ENCODE data around the gene NRN1.

Gene NRN1

GRCh38 chr6:6003621-6004366, 2.9 kb downstream of the NRN1 start:
- peak; percentile 22 for DNase-seq
- in situ Hi-C loops (cut with HindIII; ENCODE audit: low pct_ligation_motif_present, low sequenced_read_pairs) = no loop called here
- Histone ChIP-seq H3K36me3 (replicated peaks) (no peaks in the 10 kb centered on the region), H3K27me3 (replicated peaks) (peaks cover 2% of the 10 kb centered on the region), H3K4me3 (ENCODE audit: low read depth, low read length) (peak overlapping the region; percentile 50), H3K27ac (no peak overlapping the region)
- no peak for TF ChIP-seq CTCF (IDR thresholded peaks at IDR 0.05; ENCODE audit: low read depth, low read length, missing control alignments)

DNA sequence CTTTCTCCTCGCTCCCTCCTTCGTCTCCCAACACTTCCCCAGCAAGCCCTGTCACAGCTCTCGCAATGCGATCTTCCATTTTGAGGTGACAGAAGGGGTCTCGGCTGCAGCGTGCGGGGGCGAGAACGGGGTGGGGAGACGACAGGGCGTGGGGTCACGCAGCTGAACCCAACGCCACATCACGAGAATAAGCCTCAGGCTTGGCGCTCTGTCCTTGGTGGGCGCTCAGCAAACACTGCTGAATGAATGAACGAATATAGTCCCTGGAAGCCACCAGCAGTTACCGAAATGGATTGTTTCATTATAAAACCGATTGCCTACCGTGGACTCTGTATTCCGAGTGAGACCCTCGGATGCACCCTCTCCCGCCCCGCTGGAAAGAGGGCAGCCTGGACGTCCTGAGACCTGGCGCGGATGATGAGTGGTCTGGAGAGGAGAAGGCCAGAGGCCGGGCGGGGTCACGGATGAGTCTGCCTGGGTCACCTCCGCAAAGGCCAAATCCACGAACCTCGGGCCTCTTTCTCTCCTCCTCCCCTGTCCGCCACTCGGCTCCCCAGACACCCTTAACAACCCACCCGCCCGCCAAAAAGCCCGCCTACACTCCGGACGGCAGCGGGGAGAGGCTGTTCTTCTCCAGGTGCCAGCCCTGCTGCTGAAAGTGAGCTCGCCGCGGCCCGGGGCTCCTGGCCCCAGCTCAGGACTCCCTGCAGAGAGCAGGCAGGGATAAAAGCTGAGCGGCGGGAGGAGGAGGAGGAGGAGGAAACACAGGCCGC, 3.7 kb downstream of the NRN1 start:
- TF ChIP-seq CTCF (IDR thresholded peaks at IDR 0.05; ENCODE audit: low read depth, low read length, missing control alignments) = no peak
- Histone ChIP-seq H3K27ac (no peak overlapping the region), H3K27me3 (replicated peaks) (peaks cover 2% of the 10 kb centered on the region), H3K4me3 (ENCODE audit: low read depth, low read length) (peak overlapping the region; percentile 50), H3K36me3 (replicated peaks) (no peaks in the 10 kb centered on the region)
- in situ Hi-C loops (cut with HindIII; ENCODE audit: low pct_ligation_motif_present, low sequenced_read_pairs) = no loop called here
- DNase-seq = no peak

GRCh38 chr6:6002005-6002847, 4.5 kb downstream of the NRN1 start:
- H3K36me3 ChIP-seq (replicated peaks) = no peaks in the 10 kb centered on the region
- no peak overlapping the region for H3K27ac ChIP-seq
- no peak for DNase-seq
- no peaks in the 10 kb centered on the region for H3K27me3 ChIP-seq (replicated peaks)
- no peak overlapping the region for H3K4me3 ChIP-seq (ENCODE audit: low read depth, low read length)
- no peak for TF ChIP-seq CTCF (IDR thresholded peaks at IDR 0.05; ENCODE audit: low read depth, low read length, missing control alignments)
- in situ Hi-C loops (cut with HindIII; ENCODE audit: low pct_ligation_motif_present, low sequenced_read_pairs) = no loop called here

DNA sequence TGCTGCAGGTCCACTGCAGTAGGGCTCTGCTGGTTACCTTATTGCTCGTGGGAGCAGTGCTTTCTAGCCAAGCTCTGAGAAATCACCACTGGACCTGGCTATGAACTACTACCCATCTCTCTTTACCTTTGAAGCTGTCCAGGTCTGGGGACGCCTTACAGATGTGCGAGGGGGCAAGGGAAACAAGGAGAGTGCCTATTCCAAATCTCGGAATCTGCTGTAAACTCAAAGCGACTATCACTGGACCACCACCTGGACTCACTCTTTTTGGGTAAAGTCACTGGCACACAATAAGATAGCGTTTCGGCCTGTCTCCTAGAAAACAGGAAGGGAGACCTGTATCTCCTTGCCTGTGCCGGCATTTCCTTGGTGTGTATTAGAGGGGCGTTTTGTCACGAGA, 5.3 kb downstream of the NRN1 start:
- in situ Hi-C loops (cut with HindIII; ENCODE audit: low pct_ligation_motif_present, low sequenced_read_pairs) = no loop called here
- Histone ChIP-seq H3K27ac (no peak overlapping the region), H3K4me3 (ENCODE audit: low read depth, low read length) (no peak overlapping the region)

More for the DNA sequence above, 5.3 kb downstream of the NRN1 start:
- DNase-seq = no peak
- no peaks in the 10 kb centered on the region for H3K36me3 ChIP-seq (replicated peaks)
- H3K27me3 ChIP-seq (replicated peaks) = no peaks in the 10 kb centered on the region
- TF ChIP-seq CTCF (IDR thresholded peaks at IDR 0.05; ENCODE audit: low read depth, low read length, missing control alignments) = no peak

Data from brain microvascular endothelial cell (primary cell).